Activated B cell treated with CpG ODN at 0.5 μM for 24 hours (primary cell): Measurements from ENCODE around the gene GDF3. TPM values are rescaled to one million over a fixed set of nuclear protein-coding genes. Genes with fewer than 3 reads are reported as not detected.

Experiments used
- ATAC-seq: fragments of 200-7000 bp; cut with Tn5 transposase; one replicate; pipeline ENCODE4 v1.10.0; 2021; ENCODE audit warnings: low read depth, mild to moderate bottlenecking, moderate library complexity
- CTCF ChIA-PET: fragments of 350-600 bp; sonication (Branson Sonifier 250); formaldehyde crosslinking; loops from one replicate; lab custom pipeline; 2021; ENCODE audit warnings: antibody characterized with exemption; lab: Charles Lee
- POLR2A ChIA-PET: fragments of 350-600 bp; sonication (Branson Sonifier 250); formaldehyde crosslinking; loops from one replicate; lab custom pipeline; 2021; ENCODE audit warnings: antibody characterized with exemption; lab: Charles Lee
- DNase-seq: peaks from one replicate; pipeline ENCODE4 v3.0.0; 2022
- H3K27ac Mint-ChIP-seq: one replicate; pipeline ENCODE4 v1.8.0; 2020; ENCODE audit warnings: mixed read lengths
- H3K27me3 Mint-ChIP-seq: one replicate; pipeline ENCODE4 v1.8.0; 2021; ENCODE audit warnings: mixed read lengths
- H3K36me3 Mint-ChIP-seq: one replicate; pipeline ENCODE4 v1.8.0; 2021; ENCODE audit warnings: low read depth, mixed read lengths
- H3K4me1 Mint-ChIP-seq: one replicate; pipeline ENCODE4 v1.8.0; 2021; ENCODE audit warnings: mixed read lengths
- H3K4me3 Mint-ChIP-seq: one replicate; pipeline ENCODE4 v1.8.0; 2020; ENCODE audit warnings: mild to moderate bottlenecking, mixed read lengths
- H3K9me3 Mint-ChIP-seq: one replicate; pipeline ENCODE4 v1.8.0; 2020; ENCODE audit warnings: mixed read lengths
- intact Hi-C: fragments of 100-400 bp; cut with micrococcal nuclease; formaldehyde crosslinking; loops from one replicate; pipeline ENCODE4 v1.15.1; 2024
- total RNA-seq: library from RNA; stranded (reverse); gene quantifications from 2 replicates; pipeline ENCODE4 v1.2.3, GENCODE V29; 2022
- TF ChIP-seq, protein P1 (sequence below): fragments of 200-600 bp; IDR thresholded peaks from one replicate; pipeline ENCODE4 v1.8.0; 2022; ENCODE audit warnings: antibody characterized with exemption, mild to moderate bottlenecking

Gene GDF3
- total RNA-seq, 1 donor from 2014 or later = not detected

DNA sequence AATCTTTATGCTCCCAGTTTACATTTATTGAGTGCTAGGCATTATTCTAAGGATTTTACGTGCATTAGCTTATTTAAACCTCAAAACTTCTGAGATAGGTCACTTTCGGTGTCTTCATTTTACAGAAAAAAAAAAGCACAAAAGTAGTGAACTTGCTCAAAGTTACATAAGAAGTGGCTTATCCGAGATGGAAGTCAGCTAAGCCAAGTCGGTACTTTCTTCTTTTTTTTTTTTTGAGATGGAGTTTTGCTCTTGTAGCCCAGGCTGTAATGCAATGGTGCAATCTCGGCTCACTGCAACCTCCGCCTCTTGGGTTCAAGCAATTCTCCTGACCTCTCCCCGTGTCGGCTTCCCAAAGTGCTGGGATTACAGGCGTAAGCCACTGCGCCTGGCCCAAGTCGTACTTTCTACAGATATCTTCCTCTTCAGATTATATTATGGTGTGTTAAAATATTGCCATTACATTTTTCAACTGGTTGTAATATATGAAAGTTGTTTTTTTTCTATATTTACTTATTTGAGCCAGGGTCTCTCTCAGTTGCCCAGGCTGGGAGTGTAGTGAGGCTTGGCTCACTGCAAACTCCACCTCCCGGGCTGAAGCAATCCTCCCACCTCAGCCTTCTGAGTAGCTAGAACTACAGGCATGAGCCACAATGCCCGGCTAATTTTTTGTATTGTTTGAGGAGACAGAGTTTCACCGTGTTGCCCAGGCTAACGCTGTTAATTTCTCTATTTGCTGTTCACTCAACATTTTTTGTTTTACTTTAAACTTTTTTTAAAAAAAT, 24.6 kb upstream of the GDF3 start:
- Mint-ChIP-seq H3K9me3 (no peaks in the 10 kb centered on the region), H3K27me3 (peaks cover 6% of the 10 kb centered on the region), H3K4me3 (no peak overlapping the region), H3K36me3 (no peaks in the 10 kb centered on the region), H3K4me1 (no peaks in the 10 kb centered on the region), H3K27ac (no peak overlapping the region)
- no peak for DNase-seq
- POLR2A ChIA-PET = no interaction called here
- intact Hi-C loops = no loop called here
- TF ChIP-seq, protein P1, sequence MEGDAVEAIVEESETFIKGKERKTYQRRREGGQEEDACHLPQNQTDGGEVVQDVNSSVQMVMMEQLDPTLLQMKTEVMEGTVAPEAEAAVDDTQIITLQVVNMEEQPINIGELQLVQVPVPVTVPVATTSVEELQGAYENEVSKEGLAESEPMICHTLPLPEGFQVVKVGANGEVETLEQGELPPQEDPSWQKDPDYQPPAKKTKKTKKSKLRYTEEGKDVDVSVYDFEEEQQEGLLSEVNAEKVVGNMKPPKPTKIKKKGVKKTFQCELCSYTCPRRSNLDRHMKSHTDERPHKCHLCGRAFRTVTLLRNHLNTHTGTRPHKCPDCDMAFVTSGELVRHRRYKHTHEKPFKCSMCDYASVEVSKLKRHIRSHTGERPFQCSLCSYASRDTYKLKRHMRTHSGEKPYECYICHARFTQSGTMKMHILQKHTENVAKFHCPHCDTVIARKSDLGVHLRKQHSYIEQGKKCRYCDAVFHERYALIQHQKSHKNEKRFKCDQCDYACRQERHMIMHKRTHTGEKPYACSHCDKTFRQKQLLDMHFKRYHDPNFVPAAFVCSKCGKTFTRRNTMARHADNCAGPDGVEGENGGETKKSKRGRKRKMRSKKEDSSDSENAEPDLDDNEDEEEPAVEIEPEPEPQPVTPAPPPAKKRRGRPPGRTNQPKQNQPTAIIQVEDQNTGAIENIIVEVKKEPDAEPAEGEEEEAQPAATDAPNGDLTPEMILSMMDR = no peak
- CTCF ChIA-PET = no interaction called here
- no peak for ATAC-seq

DNA sequence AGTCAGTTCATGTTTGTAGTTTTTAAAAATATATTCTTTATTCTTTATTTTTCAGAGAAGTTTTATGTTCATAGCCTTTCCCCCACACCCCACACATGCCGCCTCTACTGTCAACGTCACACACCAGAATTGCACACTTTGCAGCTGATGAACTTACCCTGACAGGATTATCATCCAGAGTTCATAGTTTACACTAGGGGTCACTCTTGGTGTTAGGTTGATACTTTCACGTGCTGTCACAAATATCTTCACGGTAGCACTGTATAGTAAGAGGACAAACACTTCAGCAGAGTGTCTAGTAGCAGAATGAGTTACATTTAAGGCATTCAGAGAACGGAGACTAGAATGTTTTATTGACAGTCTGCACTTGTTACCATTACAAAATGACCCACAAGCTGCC, 20.8 kb upstream of the GDF3 start:
- TF ChIP-seq, protein P1 = no peak
- Mint-ChIP-seq H3K9me3 (no peaks in the 10 kb centered on the region), H3K27ac (no peak overlapping the region), H3K4me3 (no peak overlapping the region), H3K4me1 (no peaks in the 10 kb centered on the region), H3K36me3 (no peaks in the 10 kb centered on the region), H3K27me3 (peaks cover 5% of the 10 kb centered on the region)
- no peak for DNase-seq
- ATAC-seq = no peak
- CTCF ChIA-PET = interaction anchor here (1.0 kb wide), 1 partner anchor 93 kb away, joined by 3 read pairs; no protein-coding TSS in a partner anchor
- intact Hi-C loops = loop anchor here (2.0 kb wide), 1 partner anchor 90 kb away; no protein-coding TSS in a partner anchor
- POLR2A ChIA-PET = no interaction called here

DNA sequence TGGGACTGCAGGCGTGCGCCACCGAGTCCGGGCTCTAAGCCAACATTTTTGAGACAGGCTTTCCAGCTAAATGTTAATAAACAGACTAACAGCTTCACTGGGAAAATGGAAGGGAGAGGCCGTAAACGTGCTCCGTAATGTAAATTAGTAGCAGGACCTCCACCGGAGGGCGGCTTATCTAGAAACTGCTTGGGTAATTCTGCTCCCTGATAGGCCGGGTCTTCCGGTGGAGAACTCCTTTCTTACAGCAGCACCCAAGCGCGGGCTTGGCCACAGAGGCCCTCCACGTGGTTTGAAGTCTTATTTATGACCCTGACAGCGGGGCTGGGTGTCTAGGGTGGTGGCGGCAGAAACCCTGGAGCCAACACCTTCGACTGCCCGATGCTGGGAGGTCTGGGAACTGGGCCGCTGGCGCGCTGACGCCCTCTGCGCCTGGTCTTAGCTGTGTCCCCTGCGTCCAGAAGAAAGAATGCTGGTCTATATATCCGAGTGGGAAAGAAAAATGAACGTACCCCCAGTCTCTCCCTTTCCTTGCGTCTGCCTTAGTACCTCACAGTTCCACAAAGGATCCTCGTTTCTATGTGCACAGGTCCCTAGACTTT, 17.4 kb upstream of the GDF3 start:
- H3K36me3 Mint-ChIP-seq = no peaks in the 10 kb centered on the region
- H3K27me3 Mint-ChIP-seq = peaks cover 2% of the 10 kb centered on the region
- ATAC-seq = no peak
- no peaks in the 10 kb centered on the region for H3K4me1 Mint-ChIP-seq
- POLR2A ChIA-PET = no interaction called here
- no peaks in the 10 kb centered on the region for H3K9me3 Mint-ChIP-seq
- CTCF ChIA-PET = no interaction called here
- no peak overlapping the region for H3K27ac Mint-ChIP-seq
- intact Hi-C loops = no loop called here
- TF ChIP-seq, protein P1 = no peak
- DNase-seq = no peak
- no peak overlapping the region for H3K4me3 Mint-ChIP-seq

DNA sequence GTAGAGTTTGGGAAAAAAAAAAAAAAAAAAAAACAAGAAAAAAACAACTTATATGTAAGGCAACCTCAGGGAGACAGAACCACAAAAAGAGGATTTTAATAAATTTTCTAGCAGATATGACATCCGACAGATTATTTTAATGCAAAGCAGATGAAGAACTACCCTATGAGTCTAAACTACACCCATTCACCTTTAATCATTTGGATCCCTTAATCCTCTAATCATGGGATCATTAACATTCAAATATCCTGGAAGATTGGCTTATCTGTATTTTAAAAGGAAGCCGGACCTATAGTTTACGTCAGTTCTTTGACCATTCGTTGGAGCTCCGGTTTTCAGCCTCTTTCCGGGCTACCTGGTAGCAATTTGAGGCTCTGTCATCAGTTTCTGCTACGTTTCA, 15.6 kb upstream of the GDF3 start, which contains the start of gene DPPA3:
Gene DPPA3, plus strand, starts transcription at position 301 of the 400 bp plus-strand sequence. CDS start 138 bp downstream, outside the sequence.
- peaks cover 2% of the 10 kb centered on the region for H3K27me3 Mint-ChIP-seq
- ChIA-PET CTCF (no interaction called here), POLR2A (no interaction called here)
- H3K27ac Mint-ChIP-seq = no peak within 1 kb of the TSS
- no peaks in the 10 kb centered on the region for H3K36me3 Mint-ChIP-seq
- intact Hi-C loops = no loop called here
- no peaks in the 10 kb centered on the region for H3K4me1 Mint-ChIP-seq
- no peak for ATAC-seq
- DNase-seq = no peak
- H3K9me3 Mint-ChIP-seq = no peaks in the 10 kb centered on the region
- no peak within 1 kb of the TSS for H3K4me3 Mint-ChIP-seq
- TF ChIP-seq, protein P1 = no peak

DNA sequence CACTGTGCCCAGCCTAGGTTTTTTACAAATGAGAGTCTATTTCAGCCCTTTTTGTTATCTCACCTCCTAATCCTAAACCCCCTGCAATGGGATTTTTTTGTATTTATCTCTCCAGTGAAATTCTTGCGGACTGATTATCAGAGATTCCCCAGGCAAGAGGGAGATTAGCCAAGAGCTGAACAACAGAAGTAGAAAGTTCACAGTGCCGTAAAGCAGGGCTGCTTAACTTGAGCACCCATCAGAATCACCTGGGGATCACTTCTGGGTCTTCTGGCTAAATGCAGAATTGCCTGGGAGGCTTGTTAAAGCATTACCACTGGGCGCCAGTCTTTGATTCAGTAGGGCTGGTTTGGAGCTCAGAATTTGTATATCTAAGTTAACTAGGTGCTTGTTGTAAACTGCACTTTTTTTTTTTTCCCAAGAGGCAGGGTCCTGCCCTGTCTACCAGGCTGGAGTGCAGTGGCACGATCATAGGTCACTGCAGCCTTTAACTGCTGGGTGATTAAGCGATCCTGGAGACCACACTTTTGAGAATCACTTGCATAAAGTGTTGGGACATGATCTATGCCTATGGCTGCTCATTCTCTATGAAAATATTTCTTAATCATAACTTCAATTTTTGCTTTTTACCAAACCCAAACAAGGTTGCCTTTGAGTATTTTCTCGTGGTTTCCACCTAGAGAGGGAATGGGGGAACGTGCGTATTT, 14.5 kb upstream of the GDF3 start:
- ChIA-PET CTCF (no interaction called here), POLR2A (no interaction called here)
- intact Hi-C loops = no loop called here
- H3K9me3 Mint-ChIP-seq = no peaks in the 10 kb centered on the region
- H3K4me3 Mint-ChIP-seq = no peak overlapping the region
- no peak overlapping the region for H3K27ac Mint-ChIP-seq
- H3K27me3 Mint-ChIP-seq = peaks cover 2% of the 10 kb centered on the region
- no peak for ATAC-seq
- no peak for DNase-seq
- H3K36me3 Mint-ChIP-seq = no peaks in the 10 kb centered on the region
- no peaks in the 10 kb centered on the region for H3K4me1 Mint-ChIP-seq
- TF ChIP-seq, protein P1 = no peak
